ENCODE results near the gene APOBR. TPM values are rescaled to one million over a fixed set of nuclear protein-coding genes. Genes with fewer than 3 reads are reported as not detected.
"Not testable (repeated sequence)": the region's sequence is repeated elsewhere in the genome, so short reads cannot be mapped to it uniquely, and the experiment has no call there.

The APOBR gene
- total RNA-seq, 1 experiment from 2014 or later = 0.05 TPM

DNA sequence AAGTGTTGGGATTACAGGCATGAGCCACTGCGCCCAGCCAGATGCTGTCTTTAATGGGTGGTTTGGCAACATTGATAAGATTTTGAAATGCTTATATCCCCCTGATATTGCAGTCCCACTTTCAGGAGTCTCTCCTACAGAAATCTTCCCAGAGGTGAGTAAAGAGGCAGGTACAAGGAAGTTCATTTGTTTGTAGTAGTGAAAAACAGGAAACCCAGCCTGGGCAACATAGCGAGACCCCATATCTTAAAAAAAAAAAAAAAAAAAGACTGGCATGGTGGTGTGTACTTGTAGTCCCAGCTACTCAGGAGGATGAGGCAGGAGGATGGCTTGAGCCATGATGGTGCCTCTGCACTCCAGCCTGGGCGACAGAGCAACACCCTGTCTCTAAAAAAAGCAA is 50.6 kb downstream of the APOBR start:
- no peak overlapping the region for H3K9ac ChIP-seq (ENCODE audit: low read length)
- H3K4me1 ChIP-seq (ENCODE audit: control insufficient read depth in 1 of 2, insufficient read depth in 2 of 2, low read length in 2 of 2) = peaks cover 0 to 3% of the 10 kb centered on the region in 2 experiments; a peak in 1 of 4 replicates
- no peak overlapping the region for H3K27ac ChIP-seq (ENCODE audit: low read depth, low read length)
- no peak overlapping the region for H3K4me3 ChIP-seq (replicated peaks in 1 of 2; ENCODE audit: low read depth in 1 of 2, low read length in 2 of 2)
- no peak overlapping the region for H2AFZ ChIP-seq (ENCODE audit: low read depth, low read length, poor library complexity, severe bottlenecking)
- H3K9me2 ChIP-seq (ENCODE audit: insufficient read depth) = no peaks in the 10 kb centered on the region
- intact Hi-C loops (cut with micrococcal nuclease) = loop anchor here (5.0 kb wide), 2 partner anchors 223 to 333 kb away; partner anchors contain the start of gene XPO6
- no peaks in the 10 kb centered on the region for H3K79me2 ChIP-seq (ENCODE audit: insufficient read depth, low read length)
- no peak overlapping the region for H3K4me2 ChIP-seq (ENCODE audit: low read length)
- DNase-seq (ENCODE audit: low read depth, low spot score) (no peak), ATAC-seq (no peak)
- H3K36me3 ChIP-seq (ENCODE audit: control insufficient read depth in 1 of 2, insufficient read depth in 2 of 2, low read length in 2 of 2) = no peaks in the 10 kb centered on the region
- H4K20me1 ChIP-seq (ENCODE audit: insufficient read depth) = no peaks in the 10 kb centered on the region
- H3K27me3 ChIP-seq (ENCODE audit: insufficient read depth, low read length) = no peaks in the 10 kb centered on the region
- POLR2A ChIA-PET = no interaction called here
- RAD21 ChIA-PET (ENCODE audit: low non-redundant PET in 1 of 2, low total read pairs in 2 of 2, uncharacterized antibody in 2 of 2, unreplicated experiment in 2 of 2) = no interaction called here
- CTCF ChIA-PET = no interaction called here
- TF ChIP-seq, protein P1, sequence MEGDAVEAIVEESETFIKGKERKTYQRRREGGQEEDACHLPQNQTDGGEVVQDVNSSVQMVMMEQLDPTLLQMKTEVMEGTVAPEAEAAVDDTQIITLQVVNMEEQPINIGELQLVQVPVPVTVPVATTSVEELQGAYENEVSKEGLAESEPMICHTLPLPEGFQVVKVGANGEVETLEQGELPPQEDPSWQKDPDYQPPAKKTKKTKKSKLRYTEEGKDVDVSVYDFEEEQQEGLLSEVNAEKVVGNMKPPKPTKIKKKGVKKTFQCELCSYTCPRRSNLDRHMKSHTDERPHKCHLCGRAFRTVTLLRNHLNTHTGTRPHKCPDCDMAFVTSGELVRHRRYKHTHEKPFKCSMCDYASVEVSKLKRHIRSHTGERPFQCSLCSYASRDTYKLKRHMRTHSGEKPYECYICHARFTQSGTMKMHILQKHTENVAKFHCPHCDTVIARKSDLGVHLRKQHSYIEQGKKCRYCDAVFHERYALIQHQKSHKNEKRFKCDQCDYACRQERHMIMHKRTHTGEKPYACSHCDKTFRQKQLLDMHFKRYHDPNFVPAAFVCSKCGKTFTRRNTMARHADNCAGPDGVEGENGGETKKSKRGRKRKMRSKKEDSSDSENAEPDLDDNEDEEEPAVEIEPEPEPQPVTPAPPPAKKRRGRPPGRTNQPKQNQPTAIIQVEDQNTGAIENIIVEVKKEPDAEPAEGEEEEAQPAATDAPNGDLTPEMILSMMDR (IDR thresholded peaks at IDR 0.05 in 2 of 3, conservative IDR thresholded peaks at IDR 0.05 in 1 of 3; ENCODE audit: borderline replicate concordance in 1 of 3, insufficient read depth in 1 of 3, low read depth in 2 of 3, low read length in 2 of 3) = no peak
- no peak for TF ChIP-seq CEBPB (IDR thresholded peaks at IDR 0.05; ENCODE audit: low read depth)
- no peak for TF ChIP-seq JUND (IDR thresholded peaks at IDR 0.05)
- no peaks in the 10 kb centered on the region for H3K9me3 ChIP-seq (ENCODE audit: control insufficient read depth in 1 of 2, insufficient read depth in 1 of 2, low read depth in 1 of 2, low read length in 2 of 2)
- no TSS peak for BruUV-seq (replicated peaks)

DNA sequence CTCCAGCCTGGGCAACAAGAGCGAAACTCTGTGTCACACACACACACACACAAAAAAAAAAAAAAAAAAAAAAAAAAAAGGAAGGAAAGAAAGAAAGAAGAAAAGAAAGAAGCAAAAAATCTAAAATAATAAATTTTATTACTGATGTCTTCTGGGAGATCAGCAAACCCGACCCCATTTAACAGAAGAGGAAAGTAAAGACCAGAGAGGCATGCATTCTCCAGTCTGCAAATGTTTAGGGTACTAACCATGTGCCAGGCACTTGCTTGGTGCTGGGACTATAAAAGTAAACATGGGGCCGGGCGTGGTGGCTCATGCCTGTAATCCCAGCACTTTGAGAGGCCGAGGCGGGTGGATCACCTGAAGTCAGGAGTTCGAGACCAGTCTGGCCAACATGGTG is 51.5 kb downstream of the APOBR start:
- intact Hi-C loops (cut with micrococcal nuclease) = loop anchor here (5.0 kb wide), 2 partner anchors 224 to 334 kb away; partner anchors contain the start of gene XPO6
- ATAC-seq; H3K27ac ChIP-seq (ENCODE audit: low read depth, low read length); DNase-seq (ENCODE audit: low read depth, low spot score); BruUV-seq (replicated peaks); H3K36me3 ChIP-seq (ENCODE audit: control insufficient read depth in 1 of 2, insufficient read depth in 2 of 2, low read length in 2 of 2); H3K9me3 ChIP-seq (ENCODE audit: control insufficient read depth in 1 of 2, insufficient read depth in 1 of 2, low read depth in 1 of 2, low read length in 2 of 2); CTCF ChIA-PET; H3K79me2 ChIP-seq (ENCODE audit: insufficient read depth, low read length); H3K27me3 ChIP-seq (ENCODE audit: insufficient read depth, low read length); H3K9ac ChIP-seq (ENCODE audit: low read length); H4K20me1 ChIP-seq (ENCODE audit: insufficient read depth); H3K9me2 ChIP-seq (ENCODE audit: insufficient read depth); POLR2A ChIA-PET; H3K4me1 ChIP-seq (ENCODE audit: control insufficient read depth in 1 of 2, insufficient read depth in 2 of 2, low read length in 2 of 2); H2AFZ ChIP-seq (ENCODE audit: low read depth, low read length, poor library complexity, severe bottlenecking); RAD21 ChIA-PET (ENCODE audit: low non-redundant PET in 1 of 2, low total read pairs in 2 of 2, uncharacterized antibody in 2 of 2, unreplicated experiment in 2 of 2); H3K4me2 ChIP-seq (ENCODE audit: low read length); H3K4me3 ChIP-seq (replicated peaks in 1 of 2; ENCODE audit: low read depth in 1 of 2, low read length in 2 of 2): not testable (repeated sequence)
